Suprapubic skin (tissue), 3 donors: ENCODE data around the gene HID1.

ENCODE experiments used
- EP300 ChIP-seq: sonication (generic); formaldehyde crosslinking; IDR thresholded peaks from one replicate; pipeline ENCODE4 v1.6.1; 2017; ENCODE audit warnings: antibody characterized with exemption
- POLR2A ChIP-seq, 2 donors: fragments of 450-650 bp; IDR thresholded peaks; one replicate each; pipeline ENCODE4 v1.6.1; 2017; ENCODE audit warnings: antibody characterized with exemption in 2 of 2, mild to moderate bottlenecking in 2 of 2, moderate library complexity in 2 of 2
- TF ChIP-seq, protein P1 (sequence below), 2 donors: fragments of 200-600 bp in 1 of 2; fragments of 450-650 bp in 1 of 2; sonication (generic) in 1 of 2; IDR thresholded peaks; one replicate each; pipeline ENCODE4 v1.5.1; 2016 to 2019; ENCODE audit warnings: antibody characterized with exemption in 2 of 2, mild to moderate bottlenecking in 1 of 2, moderate library complexity in 1 of 2

DNA sequence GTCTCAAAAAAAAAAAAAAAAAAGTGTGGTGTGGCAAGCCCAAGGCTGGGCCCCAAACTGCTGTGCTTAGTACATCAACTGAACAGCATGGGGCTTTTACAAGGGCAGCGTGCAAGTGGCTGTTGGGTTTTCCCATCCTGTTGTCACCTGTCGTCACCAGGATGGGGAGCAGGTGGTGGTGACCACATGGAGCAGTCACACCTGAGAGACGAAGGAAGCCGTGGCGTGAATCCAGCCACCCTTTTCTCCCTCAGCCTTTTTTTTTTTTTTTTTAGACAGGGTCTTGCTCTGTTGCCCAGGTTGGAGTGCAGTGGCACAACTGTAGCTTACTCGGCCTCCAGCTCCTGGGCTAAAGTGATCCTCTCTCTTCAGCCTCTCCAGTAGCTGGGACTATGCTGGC lies 35.8 kb upstream of the HID1 start:
- TF ChIP-seq, protein P1, sequence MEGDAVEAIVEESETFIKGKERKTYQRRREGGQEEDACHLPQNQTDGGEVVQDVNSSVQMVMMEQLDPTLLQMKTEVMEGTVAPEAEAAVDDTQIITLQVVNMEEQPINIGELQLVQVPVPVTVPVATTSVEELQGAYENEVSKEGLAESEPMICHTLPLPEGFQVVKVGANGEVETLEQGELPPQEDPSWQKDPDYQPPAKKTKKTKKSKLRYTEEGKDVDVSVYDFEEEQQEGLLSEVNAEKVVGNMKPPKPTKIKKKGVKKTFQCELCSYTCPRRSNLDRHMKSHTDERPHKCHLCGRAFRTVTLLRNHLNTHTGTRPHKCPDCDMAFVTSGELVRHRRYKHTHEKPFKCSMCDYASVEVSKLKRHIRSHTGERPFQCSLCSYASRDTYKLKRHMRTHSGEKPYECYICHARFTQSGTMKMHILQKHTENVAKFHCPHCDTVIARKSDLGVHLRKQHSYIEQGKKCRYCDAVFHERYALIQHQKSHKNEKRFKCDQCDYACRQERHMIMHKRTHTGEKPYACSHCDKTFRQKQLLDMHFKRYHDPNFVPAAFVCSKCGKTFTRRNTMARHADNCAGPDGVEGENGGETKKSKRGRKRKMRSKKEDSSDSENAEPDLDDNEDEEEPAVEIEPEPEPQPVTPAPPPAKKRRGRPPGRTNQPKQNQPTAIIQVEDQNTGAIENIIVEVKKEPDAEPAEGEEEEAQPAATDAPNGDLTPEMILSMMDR (IDR thresholded peaks at IDR 0.05): no peak
- TF ChIP-seq EP300 (no peak), POLR2A (IDR thresholded peaks at IDR 0.05) (no peak)
